SK-N-SH treated with all-trans-retinoic acid at 6 μM for 48 hours (cell line): Measurements from ENCODE around the gene AGBL5.

Source experiments
- ATAC-seq: fragments of 200-7000 bp; cut with Tn5 transposase; 3 replicates; pipeline ENCODE4 v1.9.1; 2020; ENCODE audit warnings: mild to moderate bottlenecking, moderate library complexity
- ARNTL ChIP-seq: fragments of 450-650 bp; formaldehyde crosslinking; IDR thresholded peaks from 2 replicates; pipeline ENCODE4 v1.5.0; 2020; ENCODE audit warnings: low read depth, mild to moderate bottlenecking, moderate library complexity, borderline replicate concordance
- CSDC2 ChIP-seq: fragments of 250-450 bp; sonication (Bioruptor Pico); IDR thresholded peaks from 2 replicates; pipeline ENCODE4 v1.5.0; 2020; ENCODE audit warnings: mild to moderate bottlenecking, moderate library complexity
- ESRRG ChIP-seq: fragments of 250-450 bp; sonication (Bioruptor Pico); IDR thresholded peaks from 2 replicates; pipeline ENCODE4 v1.6.1; 2021; ENCODE audit warnings: mild to moderate bottlenecking
- GLIS3 ChIP-seq: fragments of 250-450 bp; sonication (Bioruptor Pico); IDR thresholded peaks from 2 replicates; pipeline ENCODE4 v1.5.0; 2020; ENCODE audit warnings: mild to moderate bottlenecking, moderate library complexity
- ISL1 ChIP-seq: fragments of 250-450 bp; sonication (Bioruptor Pico); IDR thresholded peaks from 2 replicates; pipeline ENCODE4 v2.1.2; 2022; ENCODE audit warnings: mild to moderate bottlenecking, moderate library complexity
- OSR1 ChIP-seq: fragments of 250-450 bp; sonication (Bioruptor Pico); IDR thresholded peaks from 2 replicates; pipeline ENCODE4 v1.8.0; 2022; ENCODE audit warnings: moderate library complexity, mild to moderate bottlenecking, inconsistent platforms
- RARB ChIP-seq: fragments of 250-450 bp; sonication (Bioruptor Pico); IDR thresholded peaks from 2 replicates; pipeline ENCODE4 v1.8.0; 2021; ENCODE audit warnings: mild to moderate bottlenecking, moderate library complexity
- SNAI2 ChIP-seq: fragments of 250-450 bp; sonication (Bioruptor Pico); IDR thresholded peaks from 2 replicates; pipeline ENCODE4 v1.5.0; 2020; ENCODE audit warnings: mild to moderate bottlenecking, moderate library complexity
- TCF4 ChIP-seq: fragments of 250-450 bp; sonication (Bioruptor Pico); IDR thresholded peaks from 2 replicates; pipeline ENCODE4 v1.8.0; 2021; ENCODE audit warnings: mild to moderate bottlenecking, moderate library complexity, borderline replicate concordance
- TOX ChIP-seq: fragments of 250-450 bp; sonication (Bioruptor Pico); IDR thresholded peaks from 2 replicates; pipeline ENCODE4 v1.8.0; 2021; ENCODE audit warnings: mild to moderate bottlenecking, moderate library complexity, borderline replicate concordance
- ZC3H10 ChIP-seq: fragments of 250-450 bp; sonication (Bioruptor Pico); IDR thresholded peaks from 2 replicates; pipeline ENCODE4 v1.5.1; 2021; ENCODE audit warnings: mild to moderate bottlenecking, moderate library complexity
- ZFP3 ChIP-seq: fragments of 250-450 bp; sonication (Bioruptor Pico); IDR thresholded peaks from 2 replicates; pipeline ENCODE4 v1.5.0; 2020; ENCODE audit warnings: mild to moderate bottlenecking, moderate library complexity
- ZFP30 ChIP-seq: fragments of 450-650 bp; formaldehyde crosslinking; IDR thresholded peaks from 2 replicates; pipeline ENCODE4 v1.5.0; 2022; ENCODE audit warnings: mild to moderate bottlenecking, moderate library complexity
- ZNF565 ChIP-seq: fragments of 450-650 bp; formaldehyde crosslinking; conservative IDR thresholded peaks from 2 replicates; pipeline ENCODE4 v1.5.0; 2020; ENCODE audit warnings: low read depth, mild to moderate bottlenecking, moderate library complexity
- ZNF70 ChIP-seq: fragments of 450-650 bp; formaldehyde crosslinking; IDR thresholded peaks from 2 replicates; pipeline ENCODE4 v1.5.0; 2020; ENCODE audit warnings: mild to moderate bottlenecking, moderate library complexity
- ZNF8 ChIP-seq: fragments of 450-650 bp; formaldehyde crosslinking; IDR thresholded peaks from 2 replicates; pipeline ENCODE4 v1.5.0; 2020; ENCODE audit warnings: mild to moderate bottlenecking, moderate library complexity
- TF ChIP-seq, protein P1 (sequence below): fragments of 250-450 bp; sonication (Bioruptor Pico); IDR thresholded peaks from 2 replicates; pipeline ENCODE4 v1.8.0; 2020; ENCODE audit warnings: mild to moderate bottlenecking, moderate library complexity, borderline replicate concordance
- TF ChIP-seq, protein P2 (sequence below): fragments of 250-450 bp; sonication (Bioruptor Pico); IDR thresholded peaks from 2 replicates; pipeline ENCODE4 v1.5.1; 2021; ENCODE audit warnings: mild to moderate bottlenecking, moderate library complexity
- TF ChIP-seq, protein P3 (sequence below): fragments of 250-450 bp; sonication (Bioruptor Pico); IDR thresholded peaks from 2 replicates; pipeline ENCODE4 v1.5.1; 2020; ENCODE audit warnings: low read depth, mild to moderate bottlenecking, moderate library complexity
- TF ChIP-seq, protein P4 (sequence below): fragments of 250-450 bp; sonication (Bioruptor Pico); IDR thresholded peaks from 2 replicates; pipeline ENCODE4 v1.5.0; 2020; ENCODE audit warnings: mild to moderate bottlenecking, moderate library complexity
- TF ChIP-seq, protein P5 (sequence below): fragments of 250-450 bp; sonication (Bioruptor Pico); IDR thresholded peaks from 2 replicates; pipeline ENCODE4 v1.8.0; 2021; ENCODE audit warnings: low read depth, mild to moderate bottlenecking, moderate library complexity, borderline replicate concordance

The AGBL5 gene

DNA sequence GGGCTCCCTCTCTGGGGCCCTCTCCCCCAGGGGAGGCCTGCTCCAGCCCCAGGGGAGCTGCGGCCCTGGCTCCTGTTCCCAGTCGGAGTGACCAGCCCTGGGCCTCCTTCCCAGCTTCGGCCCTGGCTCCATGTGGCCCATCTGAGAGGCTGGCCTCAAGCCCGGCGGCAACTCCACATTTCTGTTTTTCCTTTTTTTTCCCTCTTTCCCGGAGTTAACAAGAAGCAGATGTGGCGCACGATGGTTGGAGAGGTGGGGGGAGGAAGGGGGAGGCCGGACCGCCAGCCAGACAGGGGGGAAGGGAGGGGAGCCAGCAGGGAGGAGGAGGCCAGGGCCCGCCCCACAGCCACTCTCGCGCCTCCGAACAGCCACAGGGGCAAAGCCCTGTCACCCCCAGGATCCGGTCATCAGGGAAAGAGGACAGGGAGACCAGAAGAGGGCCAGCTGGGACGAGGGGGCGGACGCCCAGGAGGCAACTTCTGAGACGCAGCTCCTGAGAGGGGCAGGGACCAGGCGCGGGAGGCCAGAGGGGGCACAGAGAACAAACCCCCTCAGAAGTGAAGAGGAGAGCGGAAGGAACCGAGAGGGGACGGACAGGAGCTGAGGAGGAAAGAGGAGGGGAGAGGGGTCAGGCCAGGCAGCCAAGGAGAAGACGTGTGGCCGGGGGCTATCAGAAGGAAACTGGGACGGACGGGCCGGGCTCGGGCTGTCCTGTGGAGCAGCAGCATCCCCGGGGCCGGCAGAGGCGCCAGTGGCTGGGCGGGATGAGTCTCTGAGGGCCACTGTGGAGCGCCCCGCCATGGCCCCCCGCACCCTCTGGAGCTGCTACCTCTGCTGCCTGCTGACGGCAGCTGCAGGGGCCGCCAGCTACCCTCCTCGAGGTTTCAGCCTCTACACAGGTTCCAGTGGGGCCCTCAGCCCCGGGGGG, 27.1 kb downstream of the AGBL5 start, which contains the start of gene EMILIN1 (continued):
- TF ChIP-seq, protein P1, sequence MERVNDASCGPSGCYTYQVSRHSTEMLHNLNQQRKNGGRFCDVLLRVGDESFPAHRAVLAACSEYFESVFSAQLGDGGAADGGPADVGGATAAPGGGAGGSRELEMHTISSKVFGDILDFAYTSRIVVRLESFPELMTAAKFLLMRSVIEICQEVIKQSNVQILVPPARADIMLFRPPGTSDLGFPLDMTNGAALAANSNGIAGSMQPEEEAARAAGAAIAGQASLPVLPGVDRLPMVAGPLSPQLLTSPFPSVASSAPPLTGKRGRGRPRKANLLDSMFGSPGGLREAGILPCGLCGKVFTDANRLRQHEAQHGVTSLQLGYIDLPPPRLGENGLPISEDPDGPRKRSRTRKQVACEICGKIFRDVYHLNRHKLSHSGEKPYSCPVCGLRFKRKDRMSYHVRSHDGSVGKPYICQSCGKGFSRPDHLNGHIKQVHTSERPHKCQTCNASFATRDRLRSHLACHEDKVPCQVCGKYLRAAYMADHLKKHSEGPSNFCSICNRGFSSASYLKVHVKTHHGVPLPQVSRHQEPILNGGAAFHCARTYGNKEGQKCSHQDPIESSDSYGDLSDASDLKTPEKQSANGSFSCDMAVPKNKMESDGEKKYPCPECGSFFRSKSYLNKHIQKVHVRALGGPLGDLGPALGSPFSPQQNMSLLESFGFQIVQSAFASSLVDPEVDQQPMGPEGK (CRISPR knock-in tag) = peak; percentile 90; the same call in 1 of the 2 replicates
- TF ChIP-seq TCF4 = peak; percentile 97
- 0 out of 2 replicates have a peak, but pooled peaks have one; percentile 49 for TF ChIP-seq ZNF565 (CRISPR knock-in tag)
- TF ChIP-seq, all 23 proteins: peak for 7

DNA sequence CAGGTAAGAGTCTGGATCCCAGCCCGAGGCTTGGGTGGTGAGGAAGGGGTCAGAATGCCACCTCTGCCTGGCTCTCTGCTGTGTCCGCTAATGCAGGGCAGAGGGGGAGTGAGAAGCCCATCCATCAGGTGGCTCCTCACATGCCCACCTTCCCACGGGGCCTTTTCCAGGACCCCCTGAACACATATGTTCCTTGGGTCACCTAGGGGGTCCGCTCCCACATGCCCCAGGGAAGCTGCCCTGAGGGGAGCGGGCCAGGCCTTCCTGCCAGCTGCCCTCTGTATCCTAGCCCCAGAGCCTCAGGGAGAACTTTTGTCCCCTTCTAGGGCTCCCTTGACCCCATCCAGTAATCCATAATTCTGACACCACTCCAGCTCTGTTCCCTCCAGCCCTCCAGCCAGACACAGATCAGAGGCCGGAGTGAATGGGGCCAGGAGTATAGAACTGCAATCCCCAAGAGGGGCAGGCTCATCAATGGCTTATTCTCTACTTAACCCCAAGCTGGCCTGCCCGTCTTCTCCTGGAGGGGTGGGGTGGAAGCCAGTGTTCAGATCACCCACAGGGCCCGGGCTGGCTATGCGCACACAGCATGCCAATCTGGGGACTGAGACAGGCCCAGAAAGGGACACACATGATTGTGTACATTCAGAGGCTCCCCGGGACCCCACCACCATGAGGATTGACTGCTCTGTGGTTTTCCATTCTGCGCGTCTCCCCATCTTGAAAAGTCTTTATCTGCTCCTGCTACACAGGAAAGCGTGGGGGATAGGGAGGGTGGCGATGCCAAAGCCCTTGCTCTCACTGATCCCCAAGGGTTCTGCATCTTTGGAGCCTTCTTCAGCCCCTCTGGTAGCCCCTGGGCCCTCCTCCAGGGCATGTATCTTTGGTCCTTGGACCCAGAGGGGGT, 28.0 kb downstream of the AGBL5 start:
- TF ChIP-seq ESRRG = no peak
- peak; percentile 80 for TF ChIP-seq ZNF70 (CRISPR knock-in tag)
- no peak for TF ChIP-seq CSDC2 (CRISPR knock-in tag)
- TF ChIP-seq, protein P1 (CRISPR knock-in tag) = no peak
- ATAC-seq = peak; percentile 10

DNA sequence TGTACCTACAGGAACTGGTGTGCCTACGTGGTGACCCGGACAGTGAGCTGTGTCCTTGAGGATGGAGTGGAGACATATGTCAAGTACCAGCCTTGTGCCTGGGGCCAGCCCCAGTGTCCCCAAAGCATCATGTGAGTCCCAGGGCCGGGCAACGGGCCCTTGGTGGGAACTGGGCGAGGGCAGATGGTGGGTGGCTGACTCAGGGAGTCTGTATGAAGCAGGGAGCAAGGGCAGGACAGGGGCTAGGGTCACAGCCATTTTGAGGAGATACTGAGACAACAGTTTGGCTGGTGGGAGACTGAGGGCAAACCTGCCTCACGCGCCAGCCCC, 28.6 kb downstream of the AGBL5 start:
- ATAC-seq = no peak
- TF ChIP-seq ESRRG = no peak
- TF ChIP-seq, protein P2, sequence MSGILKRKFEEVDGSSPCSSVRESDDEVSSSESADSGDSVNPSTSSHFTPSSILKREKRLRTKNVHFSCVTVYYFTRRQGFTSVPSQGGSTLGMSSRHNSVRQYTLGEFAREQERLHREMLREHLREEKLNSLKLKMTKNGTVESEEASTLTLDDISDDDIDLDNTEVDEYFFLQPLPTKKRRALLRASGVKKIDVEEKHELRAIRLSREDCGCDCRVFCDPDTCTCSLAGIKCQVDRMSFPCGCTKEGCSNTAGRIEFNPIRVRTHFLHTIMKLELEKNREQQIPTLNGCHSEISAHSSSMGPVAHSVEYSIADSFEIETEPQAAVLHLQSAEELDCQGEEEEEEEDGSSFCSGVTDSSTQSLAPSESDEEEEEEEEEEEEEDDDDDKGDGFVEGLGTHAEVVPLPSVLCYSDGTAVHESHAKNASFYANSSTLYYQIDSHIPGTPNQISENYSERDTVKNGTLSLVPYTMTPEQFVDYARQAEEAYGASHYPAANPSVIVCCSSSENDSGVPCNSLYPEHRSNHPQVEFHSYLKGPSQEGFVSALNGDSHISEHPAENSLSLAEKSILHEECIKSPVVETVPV (CRISPR knock-in tag) = no peak
- no peak for TF ChIP-seq ZC3H10 (CRISPR knock-in tag)
- TF ChIP-seq OSR1 (CRISPR knock-in tag) = no peak
- no peak for TF ChIP-seq CSDC2 (CRISPR knock-in tag)
- no peak for TF ChIP-seq ZFP30
- TF ChIP-seq ARNTL (CRISPR knock-in tag) = no peak
- no peak for TF ChIP-seq SNAI2 (CRISPR knock-in tag)
- TF ChIP-seq, protein P3, sequence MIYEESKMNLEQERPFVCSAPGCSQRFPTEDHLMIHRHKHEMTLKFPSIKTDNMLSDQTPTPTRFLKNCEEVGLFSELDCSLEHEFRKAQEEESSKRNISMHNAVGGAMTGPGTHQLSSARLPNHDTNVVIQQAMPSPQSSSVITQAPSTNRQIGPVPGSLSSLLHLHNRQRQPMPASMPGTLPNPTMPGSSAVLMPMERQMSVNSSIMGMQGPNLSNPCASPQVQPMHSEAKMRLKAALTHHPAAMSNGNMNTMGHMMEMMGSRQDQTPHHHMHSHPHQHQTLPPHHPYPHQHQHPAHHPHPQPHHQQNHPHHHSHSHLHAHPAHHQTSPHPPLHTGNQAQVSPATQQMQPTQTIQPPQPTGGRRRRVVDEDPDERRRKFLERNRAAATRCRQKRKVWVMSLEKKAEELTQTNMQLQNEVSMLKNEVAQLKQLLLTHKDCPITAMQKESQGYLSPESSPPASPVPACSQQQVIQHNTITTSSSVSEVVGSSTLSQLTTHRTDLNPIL = no peak
- TF ChIP-seq GLIS3 (CRISPR knock-in tag) = no peak
- TF ChIP-seq RARB (CRISPR knock-in tag) = no peak
- TF ChIP-seq ZNF565 (CRISPR knock-in tag) = no peak
- TF ChIP-seq ZNF8 (CRISPR knock-in tag) = no peak
- TF ChIP-seq, protein P4, sequence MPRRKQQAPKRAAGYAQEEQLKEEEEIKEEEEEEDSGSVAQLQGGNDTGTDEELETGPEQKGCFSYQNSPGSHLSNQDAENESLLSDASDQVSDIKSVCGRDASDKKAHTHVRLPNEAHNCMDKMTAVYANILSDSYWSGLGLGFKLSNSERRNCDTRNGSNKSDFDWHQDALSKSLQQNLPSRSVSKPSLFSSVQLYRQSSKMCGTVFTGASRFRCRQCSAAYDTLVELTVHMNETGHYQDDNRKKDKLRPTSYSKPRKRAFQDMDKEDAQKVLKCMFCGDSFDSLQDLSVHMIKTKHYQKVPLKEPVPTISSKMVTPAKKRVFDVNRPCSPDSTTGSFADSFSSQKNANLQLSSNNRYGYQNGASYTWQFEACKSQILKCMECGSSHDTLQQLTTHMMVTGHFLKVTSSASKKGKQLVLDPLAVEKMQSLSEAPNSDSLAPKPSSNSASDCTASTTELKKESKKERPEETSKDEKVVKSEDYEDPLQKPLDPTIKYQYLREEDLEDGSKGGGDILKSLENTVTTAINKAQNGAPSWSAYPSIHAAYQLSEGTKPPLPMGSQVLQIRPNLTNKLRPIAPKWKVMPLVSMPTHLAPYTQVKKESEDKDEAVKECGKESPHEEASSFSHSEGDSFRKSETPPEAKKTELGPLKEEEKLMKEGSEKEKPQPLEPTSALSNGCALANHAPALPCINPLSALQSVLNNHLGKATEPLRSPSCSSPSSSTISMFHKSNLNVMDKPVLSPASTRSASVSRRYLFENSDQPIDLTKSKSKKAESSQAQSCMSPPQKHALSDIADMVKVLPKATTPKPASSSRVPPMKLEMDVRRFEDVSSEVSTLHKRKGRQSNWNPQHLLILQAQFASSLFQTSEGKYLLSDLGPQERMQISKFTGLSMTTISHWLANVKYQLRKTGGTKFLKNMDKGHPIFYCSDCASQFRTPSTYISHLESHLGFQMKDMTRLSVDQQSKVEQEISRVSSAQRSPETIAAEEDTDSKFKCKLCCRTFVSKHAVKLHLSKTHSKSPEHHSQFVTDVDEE (CRISPR knock-in tag) = no peak
- TF ChIP-seq, protein P5, sequence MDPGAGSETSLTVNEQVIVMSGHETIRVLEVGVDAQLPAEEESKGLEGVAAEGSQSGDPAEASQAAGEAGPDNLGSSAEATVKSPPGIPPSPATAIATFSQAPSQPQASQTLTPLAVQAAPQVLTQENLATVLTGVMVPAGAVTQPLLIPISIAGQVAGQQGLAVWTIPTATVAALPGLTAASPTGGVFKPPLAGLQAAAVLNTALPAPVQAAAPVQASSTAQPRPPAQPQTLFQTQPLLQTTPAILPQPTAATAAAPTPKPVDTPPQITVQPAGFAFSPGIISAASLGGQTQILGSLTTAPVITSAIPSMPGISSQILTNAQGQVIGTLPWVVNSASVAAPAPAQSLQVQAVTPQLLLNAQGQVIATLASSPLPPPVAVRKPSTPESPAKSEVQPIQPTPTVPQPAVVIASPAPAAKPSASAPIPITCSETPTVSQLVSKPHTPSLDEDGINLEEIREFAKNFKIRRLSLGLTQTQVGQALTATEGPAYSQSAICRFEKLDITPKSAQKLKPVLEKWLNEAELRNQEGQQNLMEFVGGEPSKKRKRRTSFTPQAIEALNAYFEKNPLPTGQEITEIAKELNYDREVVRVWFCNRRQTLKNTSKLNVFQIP (CRISPR knock-in tag) = no peak
- no peak for TF ChIP-seq ZFP3 (CRISPR knock-in tag)
- no peak for TF ChIP-seq TOX
- TF ChIP-seq TCF4 = no peak
- TF ChIP-seq ZNF70 (CRISPR knock-in tag) = no peak
- TF ChIP-seq ISL1 (CRISPR knock-in tag) = no peak
